Gastrocnemius medialis (tissue), 4 donors: ENCODE results near the gene WFDC12. TPM values are rescaled to one million over a fixed set of nuclear protein-coding genes. Genes with fewer than 3 reads are reported as not detected.
A peak's percentile ranks its signal among the peaks of the same experiment; 100 is the strongest.

Experiments used
- ATAC-seq, 2 donors: fragments of 150-250 bp; one replicate each; pipeline ENCODE4 v1.9.1; 2016
- DNase-seq, 2 donors: peaks; one replicate each; pipeline ENCODE4 v3.0.0-alpha.2; 2019
- H3K27ac ChIP-seq, 4 donors: fragments of 200-600 bp; sonication (generic); 1 replicate in 1 of 4; 2 replicates in 3 of 4; pipeline ENCODE4 v1.5.1; 2016 to 2018; ENCODE audit warnings: mild to moderate bottlenecking in 2 of 4, moderate library complexity in 1 of 4
- H3K27me3 ChIP-seq, 3 donors: fragments of 200-600 bp; sonication (generic) in 2 of 3; 1 replicate in 1 of 3; 2 replicates in 2 of 3; pipeline versions ENCODE4 v1.5.1 to v1.6.0; 2016 to 2019; ENCODE audit warnings: mild to moderate bottlenecking in 1 of 3, moderate library complexity in 1 of 3
- H3K36me3 ChIP-seq, 2 donors: fragments of 200-600 bp; sonication (generic) in 1 of 2; one replicate each; pipeline ENCODE4 v1.5.1; 2017 to 2018
- H3K4me1 ChIP-seq, 2 donors: fragments of 200-600 bp; sonication (generic) in 1 of 2; one replicate each; pipeline ENCODE4 v1.5.1; 2016 to 2017; ENCODE audit warnings: mild to moderate bottlenecking in 2 of 2
- H3K4me3 ChIP-seq, 4 donors: fragments of 200-600 bp; sonication (generic) in 3 of 4; 1 replicate in 1 of 4; 2 replicates in 3 of 4; pipeline ENCODE4 v1.5.1; 2016 to 2019; ENCODE audit warnings: mild to moderate bottlenecking in 2 of 4
- H3K9me3 ChIP-seq, 3 donors: fragments of 200-600 bp; sonication (generic) in 2 of 3; 1 replicate in 1 of 3; 2 replicates in 2 of 3; pipeline ENCODE4 v1.5.1; 2016 to 2019
- CTCF ChIP-seq, 5 experiments: fragments of 450-650 bp in 3 of 5; fragments of 200-600 bp in 2 of 5; sonication (generic) in 2 of 5; IDR thresholded peaks in 4 of 5; conservative IDR thresholded peaks in 1 of 5; 1 replicate in 4 of 5; 2 replicates in 1 of 5; pipeline ENCODE4 v1.5.1; 2016 to 2019; ENCODE audit warnings: antibody characterized with exemption in 5 of 5, mild to moderate bottlenecking in 3 of 5, moderate library complexity in 3 of 5
- POLR2A ChIP-seq, 2 donors: fragments of 450-650 bp; IDR thresholded peaks; one replicate each; pipeline ENCODE4 v1.6.1; 2017; ENCODE audit warnings: antibody characterized with exemption in 2 of 2, mild to moderate bottlenecking in 2 of 2, moderate library complexity in 2 of 2
- in situ Hi-C, 4 donors: fragments of 200-750 bp; cut with MboI; loops; one replicate each; pipeline versions ENCODE4 v1.15.0 to v1.8.0; 2017; ENCODE audit warnings: low sequenced_read_pairs in 4 of 4
- intact Hi-C: fragments of 100-400 bp; cut with DNase I; formaldehyde crosslinking; loops from one replicate; pipeline ENCODE4 v1.15.1; 2023; ENCODE audit warnings: low total_unique reads
- total RNA-seq, 4 donors: library from RNA; depleted of rRNA; stranded (reverse); fragments of >200 nt; gene quantifications; one replicate each; pipeline versions ENCODE4 v1.1.0 to v1.2.3, GENCODE V29; 2016

WFDC12 gene
- total RNA-seq, 4 donors from 2014 or later: not detected

GRCh38 chr20:45098103-45098773 is 26.0 kb downstream of the WFDC12 start:
- TF ChIP-seq POLR2A (IDR thresholded peaks at IDR 0.05): no peak
- no peak for TF ChIP-seq CTCF (IDR thresholded peaks at IDR 0.05 in 4 of 5, conservative IDR thresholded peaks at IDR 0.05 in 1 of 5)
- H3K27ac ChIP-seq: no peak overlapping the region
- no peak for ATAC-seq
- H3K36me3 ChIP-seq: no peaks in the 10 kb centered on the region
- DNase-seq: no peak
- in situ Hi-C loops (loop anchor here in 2 of 4 donors (10.0 kb wide), 1 partner anchor 53 kb away; no protein-coding TSS in a partner anchor), intact Hi-C loops (loop anchor here (10.0 kb wide), 1 partner anchor 83 kb away; no protein-coding TSS in a partner anchor)
- no peaks in the 10 kb centered on the region for H3K9me3 ChIP-seq
- no peaks in the 10 kb centered on the region for H3K4me1 ChIP-seq
- H3K27me3 ChIP-seq: peaks cover 49 to 56% (median 50%) of the 10 kb centered on the region in 3 donors
- H3K4me3 ChIP-seq: no peak overlapping the region

- H3K4me3 ChIP-seq: no peak overlapping the region
- in situ Hi-C loops: loop anchor here in 2 of 4 donors (10.0 kb wide), 1 partner anchor 53 kb away; no protein-coding TSS in a partner anchor
Measured at GRCh38 chr20:45097485-45098102, 26.7 kb downstream of the WFDC12 start.

GRCh38 chr20:45096781-45097180 is 27.5 kb downstream of the WFDC12 start:
- DNase-seq: no peak
- Histone ChIP-seq H3K27me3 (peaks cover 46 to 56% (median 49%) of the 10 kb centered on the region in 3 donors), H3K27ac (no peak overlapping the region), H3K4me3 (no peak overlapping the region), H3K4me1 (no peaks in the 10 kb centered on the region), H3K36me3 (no peaks in the 10 kb centered on the region), H3K9me3 (no peaks in the 10 kb centered on the region)
- no peak for TF ChIP-seq CTCF (IDR thresholded peaks at IDR 0.05 in 4 of 5, conservative IDR thresholded peaks at IDR 0.05 in 1 of 5)
- TF ChIP-seq POLR2A (IDR thresholded peaks at IDR 0.05): no peak
- in situ Hi-C loops: loop anchor here in 2 of 4 donors (10.0 kb wide), 1 partner anchor 52 kb away; no protein-coding TSS in a partner anchor
- no peak for ATAC-seq
- intact Hi-C loops: loop anchor here (10.0 kb wide), 1 partner anchor 82 kb away; no protein-coding TSS in a partner anchor

More at GRCh38 chr20:45097485-45098102, 26.7 kb downstream of the WFDC12 start:
- DNase-seq (no peak), ATAC-seq (no peak)
- Histone ChIP-seq H3K27me3 (peaks cover 46 to 56% (median 49%) of the 10 kb centered on the region in 3 donors), H3K36me3 (no peaks in the 10 kb centered on the region), H3K27ac (no peak overlapping the region), H3K4me1 (no peaks in the 10 kb centered on the region), H3K9me3 (no peaks in the 10 kb centered on the region)
- TF ChIP-seq CTCF (IDR thresholded peaks at IDR 0.05 in 4 of 5, conservative IDR thresholded peaks at IDR 0.05 in 1 of 5) (peak in 1 of 5 experiments; percentile 10), POLR2A (IDR thresholded peaks at IDR 0.05) (no peak)
- intact Hi-C loops: loop anchor here (10.0 kb wide), 1 partner anchor 83 kb away; no protein-coding TSS in a partner anchor

GRCh38 chr20:45095805-45096238 is 28.4 kb downstream of the WFDC12 start:
- peak; percentile 10 to 22 for DNase-seq
- peak; percentile 20 to 81 for ATAC-seq
- Histone ChIP-seq H3K9me3 (no peaks in the 10 kb centered on the region), H3K27me3 (peaks cover 42 to 47% (median 43%) of the 10 kb centered on the region in 3 donors), H3K36me3 (no peaks in the 10 kb centered on the region), H3K27ac (no peak overlapping the region), H3K4me3 (no peak overlapping the region), H3K4me1 (no peaks in the 10 kb centered on the region)
- in situ Hi-C loops: loop anchor here in 2 of 4 donors (10.0 kb wide), 1 partner anchor 51 kb away; no protein-coding TSS in a partner anchor
- intact Hi-C loops: loop anchor here (1.0 to 10.0 kb wide), 2 partner anchors 52 to 81 kb away; no protein-coding TSS in a partner anchor
- TF ChIP-seq POLR2A (IDR thresholded peaks at IDR 0.05) (no peak), CTCF (IDR thresholded peaks at IDR 0.05 in 4 of 5, conservative IDR thresholded peaks at IDR 0.05 in 1 of 5) (peak; percentile 39 to 72 (median 50))
